ENCODE data around the gene WDR47. TPM values are rescaled to one million over a fixed set of nuclear protein-coding genes. Genes with fewer than 3 reads are reported as not detected.
"Not testable (repeated sequence)": the region's sequence is repeated elsewhere in the genome, so short reads cannot be mapped to it uniquely, and the experiment has no call there.

WDR47 gene
- total RNA-seq, 1 donor from 2014 or later, result 11.5 TPM

- TF ChIP-seq, protein P1, sequence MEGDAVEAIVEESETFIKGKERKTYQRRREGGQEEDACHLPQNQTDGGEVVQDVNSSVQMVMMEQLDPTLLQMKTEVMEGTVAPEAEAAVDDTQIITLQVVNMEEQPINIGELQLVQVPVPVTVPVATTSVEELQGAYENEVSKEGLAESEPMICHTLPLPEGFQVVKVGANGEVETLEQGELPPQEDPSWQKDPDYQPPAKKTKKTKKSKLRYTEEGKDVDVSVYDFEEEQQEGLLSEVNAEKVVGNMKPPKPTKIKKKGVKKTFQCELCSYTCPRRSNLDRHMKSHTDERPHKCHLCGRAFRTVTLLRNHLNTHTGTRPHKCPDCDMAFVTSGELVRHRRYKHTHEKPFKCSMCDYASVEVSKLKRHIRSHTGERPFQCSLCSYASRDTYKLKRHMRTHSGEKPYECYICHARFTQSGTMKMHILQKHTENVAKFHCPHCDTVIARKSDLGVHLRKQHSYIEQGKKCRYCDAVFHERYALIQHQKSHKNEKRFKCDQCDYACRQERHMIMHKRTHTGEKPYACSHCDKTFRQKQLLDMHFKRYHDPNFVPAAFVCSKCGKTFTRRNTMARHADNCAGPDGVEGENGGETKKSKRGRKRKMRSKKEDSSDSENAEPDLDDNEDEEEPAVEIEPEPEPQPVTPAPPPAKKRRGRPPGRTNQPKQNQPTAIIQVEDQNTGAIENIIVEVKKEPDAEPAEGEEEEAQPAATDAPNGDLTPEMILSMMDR (IDR thresholded peaks at IDR 0.05; ENCODE audit: insufficient read depth, low read length, poor library complexity, severe bottlenecking), result no peak
- no peaks in the 10 kb centered on the region for H3K27me3 ChIP-seq (ENCODE audit: control insufficient read depth, insufficient read depth, low read length)
- H3K36me3 ChIP-seq (ENCODE audit: control insufficient read depth, insufficient read depth, low read length), result no peaks in the 10 kb centered on the region
- DNase-seq (ENCODE audit: low read depth), result no peak
- no peak overlapping the region for H3K4me3 ChIP-seq (ENCODE audit: low read depth, low read length)
These were observed 92.9 kb downstream of the WDR47 start for GRCh38 chr1:108949044-108949443.

DNA sequence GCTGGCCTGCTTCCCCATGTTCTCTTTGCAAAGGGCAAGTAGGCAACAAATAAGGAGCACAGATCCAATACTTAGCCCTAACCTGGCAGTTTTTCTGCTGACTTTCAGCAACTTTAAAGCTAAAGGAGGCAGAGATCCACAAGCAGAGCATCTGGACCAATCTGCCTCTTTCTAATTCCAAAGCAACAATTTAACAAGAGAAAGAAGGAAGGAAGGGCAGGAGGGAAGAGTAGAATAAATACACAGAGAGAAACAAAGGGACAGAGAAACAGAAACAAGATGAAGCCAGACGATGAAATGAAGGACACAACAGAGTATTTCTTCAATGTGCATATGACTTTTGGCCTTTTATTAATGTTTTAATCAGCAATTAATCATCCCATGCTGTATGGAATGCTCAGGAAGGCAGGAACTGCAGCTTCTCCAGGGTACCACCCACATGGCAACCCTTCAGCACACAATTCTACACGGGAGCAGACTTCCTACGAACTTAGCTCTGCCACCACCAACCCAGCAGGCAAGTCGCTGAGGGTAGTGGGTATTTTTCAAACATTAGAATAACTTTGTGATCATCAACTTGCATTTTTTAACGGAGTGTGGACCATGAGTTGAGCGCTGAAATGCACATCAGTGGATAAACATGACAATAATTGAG is 93.9 kb downstream of the WDR47 start:
- H3K36me3 ChIP-seq (ENCODE audit: control insufficient read depth, insufficient read depth, low read length), result no peaks in the 10 kb centered on the region
- H3K27me3 ChIP-seq (ENCODE audit: control insufficient read depth, insufficient read depth, low read length), result no peaks in the 10 kb centered on the region
- DNase-seq (ENCODE audit: low read depth), result no peak
- TF ChIP-seq, protein P1 (IDR thresholded peaks at IDR 0.05; ENCODE audit: insufficient read depth, low read length, poor library complexity, severe bottlenecking), result no peak
- no peak overlapping the region for H3K4me3 ChIP-seq (ENCODE audit: low read depth, low read length)

GRCh38 chr1:108936170-108936569 is 105.7 kb downstream of the WDR47 start:
- DNase-seq (ENCODE audit: low read depth), result no peak
- H3K36me3 ChIP-seq (ENCODE audit: control insufficient read depth, insufficient read depth, low read length), result peaks cover 1% of the 10 kb centered on the region
- no peak overlapping the region for H3K4me3 ChIP-seq (ENCODE audit: low read depth, low read length)
- TF ChIP-seq, protein P1 (IDR thresholded peaks at IDR 0.05; ENCODE audit: insufficient read depth, low read length, poor library complexity, severe bottlenecking), result no peak
- H3K27me3 ChIP-seq (ENCODE audit: control insufficient read depth, insufficient read depth, low read length), result no peaks in the 10 kb centered on the region

- Histone ChIP-seq H3K4me3 (ENCODE audit: low read depth, low read length) (no peak overlapping the region), H3K36me3 (ENCODE audit: control insufficient read depth, insufficient read depth, low read length) (peaks cover 1% of the 10 kb centered on the region), H3K27me3 (ENCODE audit: control insufficient read depth, insufficient read depth, low read length) (no peaks in the 10 kb centered on the region)
- TF ChIP-seq, protein P1 (IDR thresholded peaks at IDR 0.05; ENCODE audit: insufficient read depth, low read length, poor library complexity, severe bottlenecking), result no peak
- DNase-seq (ENCODE audit: low read depth), result no peak
These were observed 108.0 kb downstream of the WDR47 start for GRCh38 chr1:108933944-108934343.

DNA sequence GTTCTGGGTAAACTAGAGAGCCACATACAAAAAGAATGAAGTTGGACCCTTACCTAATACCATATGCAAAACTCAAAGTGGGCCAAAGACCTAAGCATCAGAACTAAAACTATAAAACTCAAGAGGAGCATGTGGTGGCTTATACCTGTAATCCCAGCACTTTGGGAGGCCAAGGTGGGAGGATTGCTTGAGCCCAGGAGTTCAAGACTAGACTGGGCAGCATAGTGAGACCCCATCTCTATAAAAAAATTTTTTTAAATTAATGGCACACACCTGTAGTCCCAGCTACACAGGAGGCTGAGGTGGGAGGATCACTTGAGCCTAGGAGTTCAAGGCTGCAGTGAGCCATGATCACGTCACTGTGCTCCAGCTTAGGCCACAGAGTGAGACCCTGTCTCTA is 114.3 kb downstream of the WDR47 start:
- not testable (repeated sequence) for DNase-seq (ENCODE audit: low read depth); H3K27me3 ChIP-seq (ENCODE audit: control insufficient read depth, insufficient read depth, low read length); H3K36me3 ChIP-seq (ENCODE audit: control insufficient read depth, insufficient read depth, low read length); H3K4me3 ChIP-seq (ENCODE audit: low read depth, low read length)

GRCh38 chr1:108925920-108926319 is 116.0 kb downstream of the WDR47 start:
- no peak overlapping the region for H3K4me3 ChIP-seq (ENCODE audit: low read depth, low read length)
- peaks cover 1% of the 10 kb centered on the region for H3K36me3 ChIP-seq (ENCODE audit: control insufficient read depth, insufficient read depth, low read length)
- TF ChIP-seq, protein P1 (IDR thresholded peaks at IDR 0.05; ENCODE audit: insufficient read depth, low read length, poor library complexity, severe bottlenecking), result no peak
- DNase-seq (ENCODE audit: low read depth), result no peak
- H3K27me3 ChIP-seq (ENCODE audit: control insufficient read depth, insufficient read depth, low read length), result no peaks in the 10 kb centered on the region

Other genes starting within 250 kb of the WDR47 start
- 1.8 TPM in 1 of 2 replicates, not detected in the other for gene AKNAD1, start 185.0 kb downstream of the WDR47 start, total RNA-seq
- gene GPSM2, start 165.1 kb downstream of the WDR47 start, total RNA-seq, result 7.1 and 7.4 TPM in 2 replicates
- gene CLCC1, start 78.6 kb downstream of the WDR47 start, total RNA-seq, result 14.2 and 31.5 TPM in 2 replicates
- gene TAF13, start 33.9 kb upstream of the WDR47 start, total RNA-seq, result 41.4 and 55.0 TPM in 2 replicates
- 20.1 and 20.4 TPM in 2 replicates for gene TMEM167B, start 48.7 kb upstream of the WDR47 start, total RNA-seq
- gene ELAPOR1, start 72.0 kb upstream of the WDR47 start, total RNA-seq, result 0.08 TPM in 1 of 2 replicates, not detected in the other
- gene SARS1, start 171.8 kb upstream of the WDR47 start, total RNA-seq, result 367 and 411 TPM in 2 replicates
- 18.1 and 19.4 TPM in 2 replicates for gene CELSR2, start 207.4 kb upstream of the WDR47 start, total RNA-seq
- 5.5 and 8.2 TPM in 2 replicates for gene PSRC1, start 241.0 kb upstream of the WDR47 start, total RNA-seq